Tibial nerve (tissue), 4 donors: ENCODE results near the gene SLC12A8. TPM values are rescaled to one million over a fixed set of nuclear protein-coding genes. Genes with fewer than 3 reads are reported as not detected.

Source experiments
- DNase-seq, 2 donors: peaks; one replicate each; pipeline ENCODE4 v3.0.0-alpha.2; 2019; ENCODE audit warnings: low spot score in 2 of 2
- H3K27ac ChIP-seq, 4 donors: fragments of 200-600 bp; sonication (generic) in 3 of 4; one replicate each; pipeline ENCODE4 v1.5.1; 2017 to 2019; ENCODE audit warnings: mild to moderate bottlenecking in 1 of 4
- H3K27me3 ChIP-seq, 2 donors: fragments of 200-600 bp; sonication (generic) in 1 of 2; one replicate each; pipeline versions ENCODE4 v1.5.1 to v1.6.0; 2017 to 2019
- H3K36me3 ChIP-seq, 3 donors: fragments of 200-600 bp; sonication (generic); one replicate each; pipeline ENCODE4 v1.5.1; 2018 to 2019
- H3K4me1 ChIP-seq, 4 donors: fragments of 200-600 bp; sonication (generic) in 3 of 4; one replicate each; pipeline ENCODE4 v1.5.1; 2017 to 2019
- H3K4me3 ChIP-seq, 4 donors: fragments of 200-600 bp; sonication (generic) in 3 of 4; one replicate each; pipeline ENCODE4 v1.5.1; 2017 to 2019; ENCODE audit warnings: mild to moderate bottlenecking in 1 of 4, moderate library complexity in 1 of 4
- H3K9me3 ChIP-seq, 4 donors: fragments of 200-600 bp; sonication (generic) in 3 of 4; one replicate each; pipeline ENCODE4 v1.5.1; 2017 to 2019
- EP300 ChIP-seq, 2 donors: sonication (generic); formaldehyde crosslinking; IDR thresholded peaks; one replicate each; pipeline ENCODE4 v1.6.1; 2017; ENCODE audit warnings: antibody characterized with exemption in 2 of 2, mild to moderate bottlenecking in 1 of 2
- POLR2A ChIP-seq, 2 donors: fragments of 450-650 bp; IDR thresholded peaks; one replicate each; pipeline ENCODE4 v1.6.1; 2017; ENCODE audit warnings: antibody characterized with exemption in 2 of 2, mild to moderate bottlenecking in 2 of 2, moderate library complexity in 2 of 2
- WGBS, 2 donors: methylation state at CpG; one replicate each; pipeline ENCODE4 v1.1.5; 2018; 5-methylcytosine and 5-hydroxymethylcytosine counted together
- total RNA-seq, 4 donors: library from RNA; depleted of rRNA; stranded (reverse); fragments of >200 nt; gene quantifications; one replicate each; pipeline ENCODE4 v1.1.0, GENCODE V29; 2016
- TF ChIP-seq, protein P1 (sequence below), 5 experiments: fragments of 200-600 bp in 3 of 5; fragments of 450-650 bp in 2 of 5; sonication (generic) in 3 of 5; IDR thresholded peaks; one replicate each; pipeline ENCODE4 v1.5.1; 2016 to 2019; ENCODE audit warnings: antibody characterized with exemption in 5 of 5, mild to moderate bottlenecking in 3 of 5, moderate library complexity in 2 of 5

SLC12A8 gene
- total RNA-seq, 4 donors from 2014 or later = 0.42 to 1.5 (median 0.84) TPM

DNA sequence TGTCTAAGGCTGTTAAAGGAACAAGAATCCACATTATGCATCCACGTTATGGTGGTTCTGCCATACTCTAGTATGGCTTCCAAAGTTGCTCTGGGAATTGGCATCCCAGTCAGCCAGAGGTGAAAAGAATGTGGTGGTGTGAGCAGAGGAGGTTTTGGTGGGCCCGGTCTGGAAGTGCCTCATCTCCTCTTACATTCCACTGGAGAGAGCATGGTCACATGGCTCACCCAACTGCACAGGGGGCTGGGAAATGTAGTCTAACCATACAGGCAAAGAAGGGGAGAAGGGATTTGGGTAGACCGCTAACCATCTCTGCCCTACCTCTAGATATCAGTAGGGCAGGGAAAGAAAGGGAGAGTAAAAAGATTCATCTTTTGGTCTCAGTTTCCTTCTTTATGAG, 153.6 kb downstream of the SLC12A8 start:
- peaks cover 0 to 43% (median 12%) of the 10 kb centered on the region in 4 donors for H3K4me1 ChIP-seq
- TF ChIP-seq, protein P1, sequence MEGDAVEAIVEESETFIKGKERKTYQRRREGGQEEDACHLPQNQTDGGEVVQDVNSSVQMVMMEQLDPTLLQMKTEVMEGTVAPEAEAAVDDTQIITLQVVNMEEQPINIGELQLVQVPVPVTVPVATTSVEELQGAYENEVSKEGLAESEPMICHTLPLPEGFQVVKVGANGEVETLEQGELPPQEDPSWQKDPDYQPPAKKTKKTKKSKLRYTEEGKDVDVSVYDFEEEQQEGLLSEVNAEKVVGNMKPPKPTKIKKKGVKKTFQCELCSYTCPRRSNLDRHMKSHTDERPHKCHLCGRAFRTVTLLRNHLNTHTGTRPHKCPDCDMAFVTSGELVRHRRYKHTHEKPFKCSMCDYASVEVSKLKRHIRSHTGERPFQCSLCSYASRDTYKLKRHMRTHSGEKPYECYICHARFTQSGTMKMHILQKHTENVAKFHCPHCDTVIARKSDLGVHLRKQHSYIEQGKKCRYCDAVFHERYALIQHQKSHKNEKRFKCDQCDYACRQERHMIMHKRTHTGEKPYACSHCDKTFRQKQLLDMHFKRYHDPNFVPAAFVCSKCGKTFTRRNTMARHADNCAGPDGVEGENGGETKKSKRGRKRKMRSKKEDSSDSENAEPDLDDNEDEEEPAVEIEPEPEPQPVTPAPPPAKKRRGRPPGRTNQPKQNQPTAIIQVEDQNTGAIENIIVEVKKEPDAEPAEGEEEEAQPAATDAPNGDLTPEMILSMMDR (IDR thresholded peaks at IDR 0.05) = no peak
- no peak for TF ChIP-seq POLR2A (IDR thresholded peaks at IDR 0.05)
- no peak for TF ChIP-seq EP300 (IDR thresholded peaks at IDR 0.05)
- 91 to 98% methylated on average over 3 of the region's 3 CpGs for WGBS, 2 donors

DNA sequence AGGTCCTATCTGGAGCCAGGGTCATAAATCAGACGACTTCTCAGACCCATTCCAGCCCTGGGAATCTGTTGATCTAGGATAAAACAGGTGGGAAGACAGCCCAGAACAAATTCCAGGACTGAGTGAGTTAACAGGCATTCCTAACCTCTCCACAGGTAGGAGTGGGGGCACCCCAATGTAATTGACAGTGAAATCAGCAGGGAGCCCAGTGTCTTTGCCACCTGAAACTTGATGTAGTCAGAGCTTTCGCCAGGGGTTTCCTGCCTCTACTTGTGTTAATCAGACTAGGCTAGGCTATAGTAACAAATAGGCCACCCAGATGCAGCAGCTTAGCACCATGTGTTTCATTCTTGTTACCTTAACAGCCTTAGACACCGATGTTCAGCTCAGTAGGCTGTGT, 154.0 kb downstream of the SLC12A8 start:
- Histone ChIP-seq H3K27ac (no peak overlapping the region), H3K36me3 (no peaks in the 10 kb centered on the region), H3K4me3 (no peak overlapping the region), H3K4me1 (peaks cover 0 to 47% (median 15%) of the 10 kb centered on the region in 4 donors), H3K27me3 (no peaks in the 10 kb centered on the region), H3K9me3 (no peaks in the 10 kb centered on the region)
- TF ChIP-seq POLR2A (IDR thresholded peaks at IDR 0.05) = no peak
- TF ChIP-seq, protein P1 (IDR thresholded peaks at IDR 0.05) = no peak
- no peak for TF ChIP-seq EP300 (IDR thresholded peaks at IDR 0.05)
- 92 to 98% methylated on average over 3 of the region's 3 CpGs for WGBS, 2 donors
- DNase-seq = no peak

More for the DNA sequence above, 153.6 kb downstream of the SLC12A8 start:
- no peak overlapping the region for H3K4me3 ChIP-seq
- no peak for DNase-seq
- no peaks in the 10 kb centered on the region for H3K27me3 ChIP-seq
- H3K36me3 ChIP-seq = no peaks in the 10 kb centered on the region
- H3K27ac ChIP-seq = no peak overlapping the region
- H3K9me3 ChIP-seq = no peaks in the 10 kb centered on the region

DNA sequence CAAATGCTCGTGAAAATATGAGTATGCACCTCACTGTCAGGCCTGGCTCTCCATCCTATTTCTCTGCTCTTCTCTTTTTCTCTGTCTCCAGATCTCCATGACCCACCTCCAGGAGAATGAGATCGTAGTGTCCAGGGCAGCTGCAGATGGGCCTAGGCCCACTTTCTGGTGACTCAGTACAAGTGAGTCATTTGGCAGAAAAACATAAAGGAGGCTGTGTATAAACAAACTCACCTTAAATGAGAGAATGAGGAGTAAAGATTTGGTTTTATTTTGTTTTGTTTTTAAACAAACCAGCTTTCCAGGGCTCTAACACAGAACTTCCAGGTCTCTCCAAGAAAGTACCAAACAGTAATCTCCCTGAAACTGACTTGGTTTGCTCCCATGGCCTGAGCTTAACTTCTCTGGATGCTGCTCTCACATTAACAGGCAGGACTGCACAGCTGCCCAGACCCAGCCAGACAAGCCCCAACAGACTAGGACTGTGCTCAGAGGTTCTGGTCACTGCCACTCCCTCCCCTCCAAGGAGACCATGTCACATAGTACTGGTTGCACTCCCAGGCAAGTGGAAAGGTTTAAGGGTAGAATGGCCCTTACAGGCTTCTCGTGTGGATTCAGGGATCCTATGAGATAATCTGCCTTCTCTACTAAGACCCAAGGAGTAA, 155.2 kb downstream of the SLC12A8 start:
- no peaks in the 10 kb centered on the region for H3K27me3 ChIP-seq
- no peak for DNase-seq
- TF ChIP-seq, protein P1 (IDR thresholded peaks at IDR 0.05) = no peak
- TF ChIP-seq POLR2A (IDR thresholded peaks at IDR 0.05) (no peak), EP300 (IDR thresholded peaks at IDR 0.05) (no peak)
- H3K27ac ChIP-seq = peak overlapping the region in 2 of 4 donors; percentile 54 to 76
- H3K9me3 ChIP-seq = no peaks in the 10 kb centered on the region
- H3K4me1 ChIP-seq = peaks cover 0 to 48% (median 24%) of the 10 kb centered on the region in 4 donors
- H3K36me3 ChIP-seq = no peaks in the 10 kb centered on the region
- WGBS, 2 donors = 81 to 84% methylated on average over 3 of the region's 3 CpGs
- H3K4me3 ChIP-seq = no peak overlapping the region

DNA sequence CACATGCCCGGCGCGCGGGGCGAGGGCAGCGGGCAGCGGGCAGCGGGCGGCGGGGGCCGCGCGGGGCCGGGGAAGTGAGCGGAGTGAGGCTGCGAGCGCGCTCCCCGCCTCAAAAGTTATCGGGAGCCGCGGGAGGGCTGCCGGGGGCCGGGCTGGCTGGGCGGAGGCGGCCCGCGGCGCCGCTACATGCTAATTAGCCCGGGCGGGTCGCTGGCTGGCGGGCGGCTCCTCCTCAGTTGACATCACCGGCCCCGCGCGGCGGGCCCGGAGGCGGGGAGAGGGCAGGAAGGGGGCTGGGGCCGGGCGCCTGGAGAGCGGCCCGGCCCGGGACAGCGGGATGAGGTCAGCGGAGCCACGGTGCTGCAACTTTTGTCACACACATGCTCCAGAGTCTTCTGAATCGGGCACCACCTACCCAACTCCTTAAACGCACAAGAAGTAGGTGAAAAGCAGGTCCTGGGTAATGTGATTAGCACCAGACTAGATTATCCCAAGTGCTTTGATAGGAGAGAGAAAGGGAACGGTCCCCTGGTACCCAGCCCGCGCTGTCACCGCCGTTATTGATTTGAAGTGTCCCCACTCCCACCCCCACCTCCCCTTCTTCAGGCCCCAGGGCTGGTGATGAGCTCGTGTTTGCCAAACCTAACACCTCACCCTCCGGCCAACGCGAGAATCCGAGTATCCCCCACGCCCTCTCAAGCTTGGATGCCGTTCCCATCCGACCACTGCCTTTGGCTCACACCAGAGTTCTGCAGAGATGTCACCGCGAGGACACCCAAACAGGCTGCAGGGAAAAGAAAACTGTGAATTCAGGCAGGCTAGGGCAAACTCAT, 156.4 kb downstream of the SLC12A8 start, which contains the start of gene HEG1:
Gene HEG1 (minus strand): TSS at position 85 of the 833 bp plus-strand sequence. CDS start 107 bp downstream, outside the sequence.
- WGBS, 2 donors = 3 to 5% methylated on average over 21 to 42 of the region's 67 CpGs
- Histone ChIP-seq H3K9me3 (no peaks in the 10 kb centered on the region), H3K36me3 (no peaks in the 10 kb centered on the region), H3K27me3 (no peaks in the 10 kb centered on the region), H3K4me3 (peak within 1 kb of the TSS; percentile 61 to 84 (median 74)), H3K4me1 (peaks cover 0 to 48% (median 24%) of the 10 kb centered on the region in 4 donors), H3K27ac (peak within 1 kb of the TSS; percentile 62 to 96 (median 90))
- DNase-seq = peak; percentile 80 to 85
- peak; percentile 24 to 66 for TF ChIP-seq POLR2A (IDR thresholded peaks at IDR 0.05)
- peak in 1 of 2 donors; percentile 39 for TF ChIP-seq EP300 (IDR thresholded peaks at IDR 0.05)
- TF ChIP-seq, protein P1 (IDR thresholded peaks at IDR 0.05) = peak in 1 of 5 experiments; percentile 26
